GM19239 (cell line): ENCODE measurements around the gene HECTD4.
"Not testable (repeated sequence)": the region's sequence is repeated elsewhere in the genome, so short reads cannot be mapped to it uniquely, and the experiment has no call there.

ENCODE experiments used
- DNase-seq: peaks from one replicate; pipeline ENCODE4 v3.0.0; 2011; ENCODE audit warnings: low spot score; ENCODE audit not compliant: insufficient read length
- FAIRE-seq: peaks from 2 replicates; lab custom pipeline; 2011; peaks lifted over from hg19 to GRCh38; lab: Jason Lieb, UNC

HECTD4 gene

GRCh38 chr12:112167718-112168525, 214.3 kb downstream of the HECTD4 start:
- FAIRE-seq (no peak), DNase-seq (no peak)

- DNase-seq: no peak
- no peak for FAIRE-seq
Observed at GRCh38 chr12:112167031-112167461, 215.2 kb downstream of the HECTD4 start.

- DNase-seq (no peak), FAIRE-seq (no peak)
Observed at GRCh38 chr12:112166051-112167015, 215.9 kb downstream of the HECTD4 start.

- no peak for DNase-seq
- no peak for FAIRE-seq
Observed at GRCh38 chr12:112165624-112166023, 216.6 kb downstream of the HECTD4 start.

GRCh38 chr12:112164011-112164660, 218.1 kb downstream of the HECTD4 start:
- FAIRE-seq: no peak
- no peak for DNase-seq

- FAIRE-seq (no peak), DNase-seq (no peak)
Observed at GRCh38 chr12:112163471-112163991, 218.7 kb downstream of the HECTD4 start.

- DNase-seq (no peak), FAIRE-seq (no peak)
Observed at GRCh38 chr12:112163056-112163455, 219.2 kb downstream of the HECTD4 start.

GRCh38 chr12:112162241-112162790, 219.9 kb downstream of the HECTD4 start:
- DNase-seq (no peak), FAIRE-seq (no peak)

GRCh38 chr12:112161711-112162110, 220.5 kb downstream of the HECTD4 start:
- DNase-seq: no peak
- no peak for FAIRE-seq

- DNase-seq: no peak
Observed at GRCh38 chr12:112160611-112161010, 221.6 kb downstream of the HECTD4 start.

GRCh38 chr12:112159146-112159541, 223.1 kb downstream of the HECTD4 start:
- DNase-seq (no peak), FAIRE-seq (no peak)

More at GRCh38 chr12:112160611-112161010, 221.6 kb downstream of the HECTD4 start:
- FAIRE-seq: no peak

GRCh38 chr12:112158461-112159145, 223.6 kb downstream of the HECTD4 start:
- FAIRE-seq, DNase-seq: not testable (repeated sequence)

GRCh38 chr12:112153893-112154219, 228.4 kb downstream of the HECTD4 start:
- no peak for DNase-seq
- FAIRE-seq: no peak

- FAIRE-seq (no peak), DNase-seq (no peak)
Observed at GRCh38 chr12:112153181-112153892, 228.9 kb downstream of the HECTD4 start.

GRCh38 chr12:112151766-112152541, 230.3 kb downstream of the HECTD4 start:
- FAIRE-seq (no peak), DNase-seq (no peak)

- DNase-seq (no peak), FAIRE-seq (no peak)
Observed at GRCh38 chr12:112149596-112149995, 232.6 kb downstream of the HECTD4 start.

GRCh38 chr12:112148031-112148513, 234.2 kb downstream of the HECTD4 start:
- DNase-seq (no peak), FAIRE-seq (no peak)

- DNase-seq: no peak
- FAIRE-seq: no peak
Observed at GRCh38 chr12:112146123-112146522, 236.1 kb downstream of the HECTD4 start.
